NCI-H1694 (cell line): Measurements from ENCODE around the gene ABCC1.

Experiments
- DNase-seq: peaks from one replicate; lab custom pipeline; 2025; lab: John Stamatoyannopoulos, UW

The ABCC1 gene

DNA sequence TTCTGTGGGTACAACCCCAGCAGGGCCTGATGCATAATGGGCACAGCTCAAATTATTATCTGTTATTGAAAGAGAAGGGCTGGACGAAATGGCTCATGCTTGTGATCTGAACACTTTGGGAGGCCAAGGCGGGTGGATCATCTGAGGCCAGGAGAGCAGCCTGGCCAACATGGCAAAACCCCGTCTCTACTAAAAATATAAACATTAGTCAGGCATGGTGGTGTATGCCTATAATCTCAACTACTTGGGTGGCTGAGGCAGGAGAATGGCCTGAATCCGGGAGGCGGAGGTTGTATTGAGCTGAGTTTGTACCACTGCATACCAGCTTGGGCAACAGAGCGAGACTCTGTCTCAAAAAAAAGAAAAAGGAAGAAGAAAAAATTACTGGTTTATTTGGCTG lies 100.7 kb downstream of the ABCC1 start:
- DNase-seq = no peak

DNA sequence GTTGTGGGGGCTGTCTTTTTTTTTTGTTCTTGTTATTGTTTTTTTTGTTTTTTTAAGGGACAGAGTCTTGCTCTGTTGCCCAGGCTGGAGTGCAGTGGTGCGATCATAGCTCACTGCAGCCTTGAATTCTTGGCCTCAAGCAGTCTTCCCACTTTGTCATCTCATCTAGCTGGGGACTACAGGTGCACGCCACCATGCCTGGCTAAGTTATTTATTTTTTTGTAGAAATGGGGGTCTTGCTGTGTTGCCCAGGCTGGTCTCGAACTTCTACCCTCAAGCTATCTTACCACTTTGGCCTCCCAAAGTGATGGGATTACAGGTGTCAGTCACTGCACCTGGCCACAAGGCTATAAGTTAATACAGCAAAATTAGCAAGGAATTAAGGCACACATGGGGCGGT lies 101.7 kb downstream of the ABCC1 start:
- no peak for DNase-seq

DNA sequence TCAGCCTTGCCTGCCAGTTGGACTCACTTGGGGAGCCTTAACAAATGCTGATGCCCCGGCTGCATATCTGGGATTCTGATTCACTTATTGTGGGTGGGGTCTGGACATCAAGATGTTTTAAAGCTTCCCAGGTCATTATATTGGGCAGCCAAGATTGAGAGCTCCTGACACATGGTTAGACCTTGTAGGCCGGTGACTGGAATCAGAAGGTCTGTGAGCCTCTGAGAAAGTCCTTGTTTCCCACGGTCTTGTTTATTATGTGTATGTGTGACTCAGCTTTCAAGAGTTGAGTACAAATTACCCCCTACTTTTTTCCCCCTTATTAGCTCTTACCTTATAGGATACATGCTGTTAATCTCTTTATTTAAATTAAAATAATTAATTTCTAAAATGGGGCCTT lies 103.5 kb downstream of the ABCC1 start:
- no peak for DNase-seq

DNA sequence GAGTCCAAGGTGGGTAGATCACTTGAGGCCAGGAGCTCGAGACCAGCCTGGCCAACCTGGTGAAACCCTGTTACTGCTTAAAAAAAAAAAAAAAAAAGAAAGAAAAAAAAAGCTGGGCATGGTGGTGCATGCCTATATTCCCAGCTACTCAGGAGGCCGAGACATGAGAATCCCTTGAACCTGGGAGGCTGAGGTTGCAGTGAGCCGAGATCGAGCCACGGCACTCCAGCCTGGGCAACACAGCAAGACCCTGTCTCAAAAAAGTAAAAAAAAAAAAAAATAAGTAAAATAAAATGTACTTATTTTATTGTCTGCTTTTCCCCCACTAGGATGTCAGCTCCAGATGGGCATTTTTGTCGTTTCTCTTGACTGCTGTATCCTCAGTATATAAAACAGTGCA lies 107.7 kb downstream of the ABCC1 start:
- DNase-seq = no peak

DNA sequence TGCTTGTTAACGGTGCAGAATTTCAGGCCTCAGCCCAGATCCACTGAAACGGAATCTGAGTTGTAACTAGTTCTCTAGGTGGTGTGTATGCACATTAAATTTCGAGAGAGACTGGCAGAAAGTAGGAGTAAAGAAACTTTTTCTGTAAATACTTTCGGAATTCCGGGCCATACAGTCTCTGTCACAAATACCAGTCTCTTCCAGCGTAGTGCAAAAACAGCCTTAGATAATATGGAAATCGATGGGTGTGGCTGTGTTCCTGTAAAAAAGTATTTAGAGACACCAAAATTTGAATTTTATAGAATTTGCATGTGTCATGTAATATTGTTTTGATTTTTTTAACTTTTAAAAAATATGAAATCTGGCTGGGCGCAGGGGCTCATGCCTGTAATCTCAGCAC lies 109.7 kb downstream of the ABCC1 start:
- no peak for DNase-seq

DNA sequence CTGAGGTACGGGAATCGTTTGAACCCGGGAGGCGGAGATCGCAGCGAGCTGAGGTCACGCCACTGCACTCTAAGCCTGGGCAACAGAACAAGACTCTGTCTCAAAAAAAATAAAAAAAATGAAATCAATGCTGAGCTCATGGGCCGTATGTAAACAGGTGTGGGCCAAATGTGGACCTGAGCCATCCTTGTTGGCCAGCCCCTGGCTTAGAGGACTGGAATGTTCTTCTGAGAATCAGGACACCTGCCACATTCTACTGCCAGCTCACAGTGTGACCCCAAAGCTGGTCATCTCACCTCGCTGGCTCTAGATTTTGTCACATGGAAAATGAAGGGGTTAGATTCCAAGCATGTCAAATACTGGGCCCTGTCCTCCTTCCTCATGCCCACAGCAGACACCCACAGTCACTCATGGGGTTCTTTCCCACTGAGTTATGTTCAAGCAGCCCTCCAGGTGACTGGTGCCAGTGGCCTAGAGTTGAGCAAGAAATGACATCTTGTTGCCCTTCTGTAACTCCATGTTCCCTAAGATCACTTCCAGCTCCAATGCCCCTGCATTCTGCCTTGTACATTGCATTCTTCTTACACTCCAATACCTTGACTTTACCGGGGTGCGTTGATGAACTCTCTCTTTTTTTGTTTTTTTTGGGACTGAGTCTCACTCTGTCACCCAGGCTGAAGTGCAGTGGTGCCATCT lies 110.6 kb downstream of the ABCC1 start:
- no peak for DNase-seq

DNA sequence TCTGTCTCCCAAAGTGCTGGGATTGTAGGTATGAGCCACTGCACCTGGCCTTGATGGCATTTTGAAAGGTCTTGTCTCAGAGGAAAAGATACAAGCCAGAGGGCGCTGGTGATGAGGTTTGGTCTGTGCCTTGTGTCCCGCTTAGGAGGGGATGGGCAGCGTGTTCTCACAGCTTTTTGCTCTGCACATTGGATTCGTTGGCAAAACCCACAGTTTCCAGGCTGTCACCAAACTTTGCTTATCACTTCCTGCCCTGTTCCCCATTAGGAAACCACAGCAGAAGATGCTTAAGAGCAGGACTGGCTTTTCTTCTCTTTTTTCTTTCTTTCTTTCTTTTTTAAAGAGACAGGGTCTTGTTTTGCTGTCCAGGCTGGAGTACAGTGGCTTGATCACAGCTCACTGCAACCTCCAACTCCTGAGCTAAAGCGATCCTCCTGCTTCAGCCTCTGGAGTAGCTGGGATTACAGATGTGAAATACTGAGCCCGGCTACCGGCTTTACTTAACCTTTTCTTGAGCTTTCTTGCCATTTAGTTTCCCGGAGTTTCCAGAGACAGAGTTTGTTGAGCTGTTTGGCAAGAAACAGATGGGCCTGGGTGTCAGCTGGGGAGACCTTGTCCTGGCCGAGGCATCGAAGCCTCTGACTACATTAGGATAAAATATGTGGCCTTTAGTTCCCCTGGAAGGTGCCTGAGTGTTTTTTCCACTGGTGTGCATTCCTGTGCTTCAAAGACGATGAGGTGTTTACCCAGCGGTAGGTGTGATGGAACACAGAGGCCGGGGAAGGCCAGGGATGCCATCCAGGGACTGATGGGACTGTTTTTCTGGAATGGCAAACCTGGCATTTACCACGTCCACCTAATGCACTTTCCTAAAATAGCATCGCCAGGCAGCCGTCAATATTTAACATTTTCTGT lies 112.9 kb downstream of the ABCC1 start:
- DNase-seq = no peak

DNA sequence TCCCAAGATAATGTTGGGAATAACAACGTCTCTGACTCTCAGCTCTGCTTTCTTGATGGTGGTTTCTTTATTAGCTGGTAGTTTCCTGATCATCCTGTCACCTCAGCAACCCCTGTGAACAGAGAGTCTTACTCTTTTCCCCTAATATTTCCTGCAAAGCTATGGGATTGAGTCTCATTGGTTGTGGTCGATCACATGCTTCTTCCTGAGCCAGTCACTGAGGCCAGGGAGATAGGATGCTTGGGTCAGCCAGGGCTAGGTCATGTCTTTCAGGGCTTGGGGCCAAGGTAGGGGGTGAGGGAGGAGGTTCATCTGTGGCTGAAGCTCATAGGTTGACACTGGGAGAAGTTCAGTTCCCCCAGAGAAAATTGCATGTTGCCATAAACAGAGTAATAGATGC lies 114.3 kb downstream of the ABCC1 start:
- no peak for DNase-seq

DNA sequence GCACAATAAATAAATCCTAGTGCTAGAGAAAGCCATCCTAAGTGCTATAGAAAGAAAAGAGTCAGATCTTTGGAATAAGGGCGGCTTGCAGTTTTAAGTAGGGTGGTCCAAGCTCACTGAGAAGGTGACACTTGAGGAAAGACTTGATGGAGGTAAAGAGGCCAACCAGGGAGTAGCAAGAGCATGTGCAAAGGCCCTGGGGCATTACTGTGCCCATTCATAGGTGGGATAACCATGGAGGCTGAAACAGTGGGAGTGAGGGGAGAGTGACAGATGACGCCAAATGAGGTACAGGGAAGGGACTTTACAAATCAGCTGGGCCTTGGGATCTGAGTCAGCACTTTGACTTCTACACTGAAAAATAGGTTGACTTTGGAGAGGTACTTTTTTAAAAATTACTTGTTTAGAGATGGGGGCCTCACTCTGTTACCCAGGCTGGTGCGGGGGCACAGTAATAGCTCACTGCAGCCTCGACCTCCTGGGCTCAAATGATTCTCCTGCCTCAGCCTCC lies 115.5 kb downstream of the ABCC1 start:
- DNase-seq = no peak

DNA sequence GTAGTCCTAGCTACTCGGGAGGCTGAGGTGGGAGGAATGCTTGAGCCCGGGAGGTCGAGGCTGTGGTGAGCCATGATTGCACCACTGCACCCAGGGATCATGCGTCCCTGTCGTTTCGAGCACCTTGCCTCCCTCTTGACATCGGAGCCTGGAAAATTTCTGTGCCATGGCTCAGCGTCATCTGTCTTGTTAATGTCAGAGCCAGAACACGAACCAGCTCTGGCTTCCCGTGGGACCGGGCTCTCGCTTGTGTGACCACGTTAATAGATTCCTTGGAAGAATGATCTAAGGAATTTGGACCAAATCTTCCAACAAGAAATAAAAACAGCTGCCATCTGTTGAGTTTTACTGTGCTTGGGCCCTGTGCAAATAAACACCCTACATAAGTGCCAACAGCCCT lies 117.7 kb downstream of the ABCC1 start:
- DNase-seq = no peak

DNA sequence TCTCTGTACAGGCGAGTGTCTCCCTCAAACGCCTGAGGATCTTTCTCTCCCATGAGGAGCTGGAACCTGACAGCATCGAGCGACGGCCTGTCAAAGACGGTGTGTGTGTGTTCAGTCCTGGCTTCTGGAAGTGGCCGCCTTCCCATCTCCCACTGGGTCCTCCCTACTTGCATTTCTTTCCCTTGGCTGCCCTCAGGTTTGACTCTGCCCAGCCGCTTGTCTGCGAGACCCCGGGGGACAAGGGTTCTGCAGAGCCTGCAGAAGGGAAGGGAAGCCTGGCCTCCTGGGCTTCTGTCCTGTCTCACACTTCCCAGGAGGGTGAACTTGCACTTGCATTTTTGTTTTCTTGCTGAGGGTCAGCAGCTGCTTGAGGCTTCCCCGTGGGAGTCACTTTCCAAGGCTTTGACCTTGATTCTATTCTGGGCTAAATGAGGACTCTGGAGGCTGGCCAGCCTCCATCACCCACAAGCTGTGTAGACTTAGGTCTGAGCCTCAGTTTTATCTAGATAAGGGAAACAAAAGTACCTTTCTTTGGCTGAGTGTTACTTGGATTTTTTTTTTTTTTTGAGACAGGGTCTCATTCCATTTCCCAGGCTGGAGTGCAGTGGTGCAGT lies 122.3 kb downstream of the ABCC1 start:
- DNase-seq = no peak

DNA sequence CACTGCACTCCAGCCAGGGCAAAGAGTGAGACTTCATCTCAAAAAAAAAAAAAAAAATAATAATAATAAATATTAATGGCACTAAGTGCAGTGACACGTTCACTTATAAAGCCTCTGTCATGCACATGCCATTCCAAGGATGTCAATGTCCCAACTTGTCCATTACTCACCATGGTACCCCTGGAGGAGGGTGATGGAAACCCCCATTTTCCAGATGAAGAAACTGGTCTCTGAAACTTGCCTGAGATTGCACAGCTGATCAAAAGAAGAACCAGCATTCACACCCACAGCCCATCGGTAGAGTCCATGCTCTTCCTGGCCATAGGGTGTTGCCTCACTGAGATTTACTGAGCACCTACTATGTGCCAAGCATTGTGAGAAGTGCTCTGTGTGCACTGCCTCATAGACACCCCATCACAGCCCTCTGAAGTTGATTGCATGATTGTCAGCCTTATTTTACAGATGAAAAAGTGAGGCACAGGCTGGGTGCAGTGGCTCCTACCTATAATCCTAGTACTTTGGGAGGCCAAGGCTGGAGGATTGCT lies 123.7 kb downstream of the ABCC1 start:
- no peak for DNase-seq

DNA sequence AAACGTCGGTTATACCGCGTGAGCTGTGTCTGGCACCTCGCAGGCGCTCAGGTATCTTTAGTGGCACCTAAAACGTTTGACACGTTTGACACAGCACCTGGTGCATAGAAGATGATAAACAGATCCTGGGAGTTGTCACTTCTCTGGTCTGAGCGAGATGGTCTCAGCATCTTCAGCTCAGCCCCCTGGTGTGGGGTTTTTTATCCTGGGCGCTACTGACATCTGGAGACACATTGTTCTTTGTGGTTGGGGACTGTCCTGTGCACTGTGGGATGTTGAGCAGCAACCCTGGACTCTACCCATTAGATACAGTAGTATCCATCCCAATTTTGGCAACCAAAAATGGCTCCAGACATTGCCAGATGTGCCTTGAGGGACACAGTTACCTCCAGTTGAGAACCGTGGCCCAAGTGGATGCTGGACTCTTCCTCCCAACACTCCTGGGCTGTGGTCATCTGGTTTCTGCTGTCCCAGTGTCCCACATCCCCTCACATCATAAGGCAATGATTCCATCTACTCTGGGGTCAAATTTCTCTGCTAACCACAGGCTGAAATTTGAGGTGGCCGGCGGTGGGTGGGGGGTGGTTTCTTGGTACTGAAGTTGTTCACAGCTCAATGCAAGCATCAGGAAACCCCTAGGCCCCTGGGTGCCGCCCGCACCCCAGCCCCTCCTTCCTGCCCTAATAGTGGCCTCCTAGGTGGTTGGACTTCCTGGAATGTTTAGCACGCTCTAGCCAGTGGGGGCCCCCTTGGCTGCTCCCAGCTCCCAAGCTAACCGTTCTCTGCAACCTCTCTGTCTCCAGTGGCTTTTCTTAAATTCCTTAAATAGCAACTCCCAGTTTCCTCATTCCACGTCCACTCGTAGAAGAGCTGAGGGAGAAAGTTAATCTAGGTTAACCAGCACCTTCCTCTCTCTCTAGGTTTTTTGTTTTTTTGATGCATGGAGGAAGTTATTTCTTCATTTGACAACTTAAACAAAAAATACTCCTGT lies 124.8 kb downstream of the ABCC1 start:
- DNase-seq = no peak

DNA sequence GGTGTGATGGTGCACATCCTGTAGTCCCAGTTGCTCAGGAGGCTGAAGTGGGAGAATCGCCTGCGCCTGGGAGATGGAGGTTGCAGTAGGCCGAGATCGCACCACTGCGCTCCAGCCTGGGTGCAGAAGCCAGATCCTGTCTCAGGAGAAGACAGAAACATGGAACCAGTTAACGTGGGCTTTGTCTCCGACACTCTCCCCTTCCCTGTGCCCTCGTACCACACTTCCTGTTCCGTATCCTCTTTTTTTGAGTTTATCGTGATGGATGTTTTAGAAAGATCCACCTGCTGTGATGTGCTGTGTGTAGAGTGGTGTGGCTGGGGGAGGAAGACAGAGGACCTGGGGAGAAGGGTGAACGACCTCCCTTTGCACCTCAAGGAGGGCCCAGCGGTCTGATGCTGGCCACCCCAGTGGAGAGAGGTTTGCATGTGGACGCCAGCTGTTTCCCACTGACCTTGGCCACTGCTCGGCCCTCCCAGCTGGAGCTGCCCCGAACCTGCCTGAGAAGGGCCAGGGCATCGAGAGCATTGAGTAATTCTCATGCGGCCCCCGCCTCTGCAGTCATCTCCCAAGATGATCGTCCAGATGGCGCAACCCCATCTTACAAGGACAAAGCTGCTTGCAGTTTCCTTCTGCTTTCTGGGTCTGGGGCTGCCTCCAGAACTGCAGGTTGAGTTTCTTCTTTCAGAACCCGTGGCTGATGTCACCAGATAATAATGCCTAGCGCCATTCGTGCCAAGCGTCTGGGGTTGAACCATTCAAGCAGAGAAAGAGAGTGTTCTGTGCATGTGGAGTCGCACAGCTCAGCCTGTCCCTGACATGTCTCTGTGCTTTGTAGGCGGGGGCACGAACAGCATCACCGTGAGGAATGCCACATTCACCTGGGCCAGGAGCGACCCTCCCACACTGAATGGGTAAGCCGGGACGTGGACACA lies 126.3 kb downstream of the ABCC1 start:
- no peak for DNase-seq

DNA sequence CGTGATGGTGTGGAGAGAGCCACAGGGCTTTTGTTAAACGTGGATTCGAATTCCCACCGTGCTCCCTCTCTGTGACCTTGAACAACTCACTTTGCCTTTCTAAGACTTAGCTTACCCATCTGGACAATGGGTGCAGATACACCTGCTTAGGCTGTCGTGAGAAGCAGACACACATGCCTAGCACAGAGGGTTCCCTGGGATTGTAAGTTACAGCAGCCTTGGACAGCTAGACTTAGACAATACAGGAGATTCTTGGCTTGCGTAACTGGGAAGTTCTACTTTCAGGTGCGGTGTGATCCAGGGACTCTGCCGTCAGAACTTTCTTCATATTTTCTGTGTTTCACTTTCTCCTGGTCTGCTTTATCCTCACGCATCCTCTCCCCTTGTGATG lies 127.0 kb downstream of the ABCC1 start:
- no peak for DNase-seq

DNA sequence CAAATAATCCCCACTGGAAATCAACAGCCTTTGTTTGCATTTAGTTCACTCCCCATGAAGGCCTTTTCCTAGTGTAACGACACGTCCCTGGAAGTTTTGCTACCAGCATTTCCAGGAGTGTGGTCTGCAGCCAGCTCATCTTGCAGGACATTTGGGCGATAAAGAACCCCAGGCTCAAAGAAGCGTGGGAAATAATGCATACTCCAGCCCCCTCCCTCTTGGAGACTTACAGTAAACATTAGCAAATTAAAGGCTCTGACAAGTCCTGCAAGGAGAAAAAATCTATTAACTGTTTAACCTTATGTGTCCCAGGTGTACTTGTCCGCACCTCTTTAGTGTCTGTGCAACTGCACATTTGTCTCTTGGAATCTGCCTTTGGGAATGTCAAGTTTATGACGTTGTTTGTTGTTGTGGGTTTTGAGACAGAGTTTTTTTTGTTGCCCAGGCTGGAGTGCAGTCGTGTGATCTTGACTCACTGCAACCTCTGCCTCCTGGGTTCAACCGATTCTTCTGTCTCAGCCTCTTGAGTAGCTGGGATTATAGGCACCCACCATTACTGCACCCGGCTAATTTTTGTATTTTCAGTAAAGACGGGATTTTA lies 131.1 kb downstream of the ABCC1 start:
- no peak for DNase-seq

DNA sequence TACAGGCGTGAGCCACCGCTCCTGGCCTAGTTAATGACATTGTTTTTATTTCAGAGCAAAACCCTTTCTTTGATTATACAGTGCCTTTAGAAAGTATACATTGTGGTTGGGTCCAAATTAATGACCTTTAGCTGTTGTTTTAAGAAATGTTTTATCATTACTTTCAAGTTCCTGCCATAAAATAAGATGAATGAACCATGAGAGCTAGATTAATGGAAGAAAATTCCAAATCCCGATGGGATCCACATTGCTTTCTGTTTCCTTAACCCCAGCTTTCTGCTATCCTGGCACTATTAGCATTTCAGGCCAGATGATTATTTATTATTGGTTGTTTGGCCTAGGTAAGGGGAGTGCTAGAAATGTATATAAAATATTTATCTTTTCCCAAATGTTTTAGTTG lies 131.7 kb downstream of the ABCC1 start:
- DNase-seq = no peak

DNA sequence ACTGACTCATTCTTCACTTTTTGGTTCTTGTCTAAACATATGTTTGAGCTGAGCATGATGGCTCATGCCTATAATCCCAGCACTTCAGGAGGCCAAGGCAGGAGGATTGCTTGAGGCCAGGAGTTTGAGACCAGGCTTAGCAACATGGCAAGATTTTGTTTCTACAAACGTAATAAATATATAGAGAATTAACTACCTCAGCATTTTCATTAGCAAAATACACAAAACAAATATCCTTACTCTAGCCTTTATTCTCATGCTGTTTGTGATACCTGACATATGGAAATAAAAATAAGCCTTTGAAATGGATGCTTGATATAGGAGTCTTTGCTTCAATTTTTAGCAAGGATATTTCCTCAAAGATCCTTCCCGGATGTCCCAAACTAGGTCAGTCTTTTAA lies 132.8 kb downstream of the ABCC1 start:
- DNase-seq = no peak

DNA sequence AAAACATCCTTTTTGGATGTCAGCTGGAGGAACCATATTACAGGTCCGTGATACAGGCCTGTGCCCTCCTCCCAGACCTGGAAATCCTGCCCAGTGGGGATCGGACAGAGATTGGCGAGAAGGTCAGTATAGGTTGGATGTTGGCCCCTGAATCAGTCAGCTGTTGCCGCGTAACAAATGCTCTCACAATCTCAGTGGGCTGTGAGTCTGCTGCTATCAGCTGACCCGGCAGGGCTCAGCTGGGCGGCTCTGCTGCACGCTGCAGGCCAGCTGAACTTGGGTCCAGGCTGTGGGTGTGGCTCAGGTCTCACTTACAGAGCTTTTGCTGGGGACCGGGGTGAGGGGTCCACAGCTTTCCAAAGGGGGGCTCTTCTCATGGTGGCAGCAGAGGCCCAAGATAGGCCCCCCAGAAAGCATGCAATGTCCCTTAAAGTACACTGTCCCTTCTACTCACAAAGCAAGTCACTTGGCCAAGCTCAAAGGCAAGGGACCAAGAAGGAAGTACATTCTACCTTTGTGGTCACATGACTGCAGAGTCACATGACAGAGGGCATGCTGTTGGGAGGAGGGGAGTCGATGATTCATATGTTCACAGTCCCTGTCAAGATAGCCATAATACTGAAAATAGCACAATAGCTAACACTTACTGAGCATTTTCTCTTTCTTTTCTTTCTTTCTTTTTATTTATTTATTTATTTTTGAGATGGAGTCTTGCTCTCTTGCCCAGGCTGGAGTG lies 134.2 kb downstream of the ABCC1 start:
- DNase-seq = no peak
